SU-DHL-6 (cell line): ENCODE data around the gene RAC2.

Source experiments
- H2AFZ ChIP-seq: fragments of 200-600 bp; sonication (generic); 2 replicates; pipeline ENCODE4 v1.6.1; 2014; ENCODE audit warnings: low read depth, mild to moderate bottlenecking, moderate library complexity, mixed read lengths, antibody characterized with exemption, low read length; ENCODE audit not compliant: severe bottlenecking
- H3F3A ChIP-seq: fragments of 200-600 bp; shearing (Covaris generic); 2 replicates; pipeline ENCODE4 v1.6.0; 2016; ENCODE audit warnings: antibody characterized with exemption, mild to moderate bottlenecking; ENCODE audit not compliant: insufficient read depth
- H3K27ac ChIP-seq: fragments of 200-600 bp; sonication (generic); 2 replicates; pipeline ENCODE4 v1.5.1; 2016; ENCODE audit warnings: low read depth, mild to moderate bottlenecking, low read length, moderate library complexity, mixed read lengths
- H3K27me3 ChIP-seq: fragments of 200-600 bp; sonication (generic), shearing (Covaris generic); 2 replicates; pipeline ENCODE4 v1.6.0; 2014; ENCODE audit warnings: mild to moderate bottlenecking, low read length
- H3K36me3 ChIP-seq: fragments of 200-600 bp; sonication (generic); 2 replicates; pipeline ENCODE4 v1.6.1; 2014; ENCODE audit warnings: mild to moderate bottlenecking, low read length, mixed read lengths
- H3K4me2 ChIP-seq: fragments of 300-600, 200-600 bp; shearing (Covaris generic), sonication (generic); 2 replicates; pipeline ENCODE4 v1.6.0; 2014; ENCODE audit warnings: low read length, low read depth, mild to moderate bottlenecking; ENCODE audit not compliant: poor library complexity, severe bottlenecking
- H3K4me3 ChIP-seq: fragments of 200-600 bp; sonication (generic); 2 replicates; pipeline ENCODE4 v1.5.1; 2014; ENCODE audit warnings: antibody characterized with exemption, low read length, mild to moderate bottlenecking, mixed read lengths; ENCODE audit not compliant: insufficient read depth, poor library complexity, severe bottlenecking
- H3K79me2 ChIP-seq: fragments of 200-600 bp; sonication (generic); 2 replicates; pipeline ENCODE4 v1.6.1; 2014; ENCODE audit warnings: mild to moderate bottlenecking, low read length, moderate library complexity; ENCODE audit not compliant: insufficient read depth
- H3K9ac ChIP-seq: fragments of 200-600 bp; sonication (generic); 2 replicates; pipeline ENCODE4 v1.7.0; 2014; ENCODE audit warnings: mild to moderate bottlenecking, low read length
- H3K9me2 ChIP-seq: fragments of 200-600 bp; sonication (generic); replicated peaks from 2 replicates; pipeline ENCODE4 v1.6.1; 2014; ENCODE audit warnings: low read length; ENCODE audit not compliant: insufficient read depth
- H3K9me3 ChIP-seq: fragments of 200-600 bp; sonication (generic); 2 replicates; pipeline ENCODE4 v1.6.1; 2014; ENCODE audit warnings: low read length, mixed read lengths; ENCODE audit not compliant: insufficient read depth
- H4K20me1 ChIP-seq: fragments of 200-600 bp; sonication (generic); 2 replicates; pipeline ENCODE4 v1.6.1; 2014; ENCODE audit warnings: low read depth, mild to moderate bottlenecking, antibody characterized with exemption, low read length, moderate library complexity, mixed read lengths
- CTCF ChIP-seq: fragments of 200-600 bp; sonication (generic); IDR thresholded peaks from one replicate; pipeline ENCODE4 v1.5.1; 2017; ENCODE audit warnings: antibody characterized with exemption, mild to moderate bottlenecking, low read length, moderate library complexity; ENCODE audit not compliant: insufficient read depth, poor library complexity, severe bottlenecking
- EZH2phosphoT487 ChIP-seq: fragments of 200-600 bp; sonication (generic), shearing (Covaris generic); conservative IDR thresholded peaks from 2 replicates; pipeline ENCODE4 v1.6.1; 2018; ENCODE audit warnings: mild to moderate bottlenecking, antibody characterized with exemption, low read length, moderate library complexity, mixed read lengths

Gene RAC2

GRCh38 chr22:37249986-37250385, 5.9 kb upstream of the RAC2 start:
- H3K27me3 ChIP-seq: no peaks in the 10 kb centered on the region

GRCh38 chr22:37248251-37248650, 4.2 kb upstream of the RAC2 start:
- H3K9ac ChIP-seq: no peak overlapping the region
- no peaks in the 10 kb centered on the region for H3K36me3 ChIP-seq
- H2AFZ ChIP-seq: no peak overlapping the region
- no peak overlapping the region for H3K4me2 ChIP-seq
- H3K27ac ChIP-seq: no peak overlapping the region
- no peak overlapping the region for H3K4me3 ChIP-seq
- H3K79me2 ChIP-seq: peaks cover 8% of the 10 kb centered on the region
- TF ChIP-seq CTCF (no peak), EZH2phosphoT487 (no peak)
- no peaks in the 10 kb centered on the region for H4K20me1 ChIP-seq
- no peaks in the 10 kb centered on the region for H3K9me2 ChIP-seq
- no peaks in the 10 kb centered on the region for H3K27me3 ChIP-seq
- peaks cover 21% of the 10 kb centered on the region for H3F3A ChIP-seq
- H3K9me3 ChIP-seq: no peaks in the 10 kb centered on the region

More at GRCh38 chr22:37249986-37250385, 5.9 kb upstream of the RAC2 start:
- Histone ChIP-seq H3K27ac (no peak overlapping the region), H3K9me3 (no peaks in the 10 kb centered on the region), H3K9ac (no peak overlapping the region), H4K20me1 (no peaks in the 10 kb centered on the region), H3K36me3 (no peaks in the 10 kb centered on the region), H3F3A (peaks cover 12% of the 10 kb centered on the region), H3K4me2 (no peak overlapping the region), H3K79me2 (no peaks in the 10 kb centered on the region), H3K4me3 (no peak overlapping the region), H2AFZ (no peak overlapping the region), H3K9me2 (no peaks in the 10 kb centered on the region)
- TF ChIP-seq CTCF: no peak
- TF ChIP-seq EZH2phosphoT487: no peak

GRCh38 chr22:37245740-37246139, 1.7 kb upstream of the RAC2 start:
- no peak overlapping the region for H3K4me3 ChIP-seq
- no peaks in the 10 kb centered on the region for H4K20me1 ChIP-seq
- no peaks in the 10 kb centered on the region for H3K9me2 ChIP-seq
- H3K36me3 ChIP-seq: no peaks in the 10 kb centered on the region
- H3K27ac ChIP-seq: peak overlapping the region; percentile 95
- H3K4me2 ChIP-seq: peak overlapping the region; percentile 75
- no peaks in the 10 kb centered on the region for H3K9me3 ChIP-seq
- peaks cover 32% of the 10 kb centered on the region for H3F3A ChIP-seq
- H3K9ac ChIP-seq: no peak overlapping the region
- peaks cover 28% of the 10 kb centered on the region for H3K79me2 ChIP-seq
- no peaks in the 10 kb centered on the region for H3K27me3 ChIP-seq
- no peak overlapping the region for H2AFZ ChIP-seq
- no peak for TF ChIP-seq EZH2phosphoT487
- TF ChIP-seq CTCF: no peak
